ENCODE results near the gene FRMD7.

GRCh38 chrX:132115792-132116191, 12.0 kb downstream of the FRMD7 start:
- no peak for TF ChIP-seq CTCF (IDR thresholded peaks at IDR 0.05)
- TF ChIP-seq POLR2A (IDR thresholded peaks at IDR 0.05): no peak
